ENCODE data around the gene PSMC5. TPM values are rescaled to one million over a fixed set of nuclear protein-coding genes. Genes with fewer than 3 reads are reported as not detected.

The PSMC5 gene
- total and polyA plus RNA-seq, 2 experiments from 2014 or later = 93.1 to 199 TPM

DNA sequence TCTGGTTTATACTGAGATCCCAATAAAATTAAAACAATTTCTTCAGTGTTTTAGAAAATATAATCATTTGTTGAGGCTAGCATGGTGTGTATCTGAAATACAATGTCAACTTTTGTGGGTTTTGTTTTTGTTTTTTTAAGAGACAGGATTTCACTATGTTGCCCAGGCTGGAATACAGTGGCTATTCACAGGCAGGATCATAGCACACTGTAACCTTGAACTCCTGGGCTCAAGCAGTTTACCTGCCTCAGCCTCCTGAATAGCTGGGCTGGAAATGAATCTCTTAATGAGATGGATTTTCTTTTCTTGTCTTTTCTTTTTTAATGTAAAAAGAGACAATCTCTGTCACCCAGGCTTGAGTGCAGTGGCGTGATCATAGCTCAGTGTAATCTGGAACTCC, 41.1 kb upstream of the PSMC5 start (continued):
- TF ChIP-seq, protein P1, sequence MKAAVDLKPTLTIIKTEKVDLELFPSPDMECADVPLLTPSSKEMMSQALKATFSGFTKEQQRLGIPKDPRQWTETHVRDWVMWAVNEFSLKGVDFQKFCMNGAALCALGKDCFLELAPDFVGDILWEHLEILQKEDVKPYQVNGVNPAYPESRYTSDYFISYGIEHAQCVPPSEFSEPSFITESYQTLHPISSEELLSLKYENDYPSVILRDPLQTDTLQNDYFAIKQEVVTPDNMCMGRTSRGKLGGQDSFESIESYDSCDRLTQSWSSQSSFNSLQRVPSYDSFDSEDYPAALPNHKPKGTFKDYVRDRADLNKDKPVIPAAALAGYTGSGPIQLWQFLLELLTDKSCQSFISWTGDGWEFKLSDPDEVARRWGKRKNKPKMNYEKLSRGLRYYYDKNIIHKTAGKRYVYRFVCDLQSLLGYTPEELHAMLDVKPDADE (IDR thresholded peaks at IDR 0.05) = no peak

DNA sequence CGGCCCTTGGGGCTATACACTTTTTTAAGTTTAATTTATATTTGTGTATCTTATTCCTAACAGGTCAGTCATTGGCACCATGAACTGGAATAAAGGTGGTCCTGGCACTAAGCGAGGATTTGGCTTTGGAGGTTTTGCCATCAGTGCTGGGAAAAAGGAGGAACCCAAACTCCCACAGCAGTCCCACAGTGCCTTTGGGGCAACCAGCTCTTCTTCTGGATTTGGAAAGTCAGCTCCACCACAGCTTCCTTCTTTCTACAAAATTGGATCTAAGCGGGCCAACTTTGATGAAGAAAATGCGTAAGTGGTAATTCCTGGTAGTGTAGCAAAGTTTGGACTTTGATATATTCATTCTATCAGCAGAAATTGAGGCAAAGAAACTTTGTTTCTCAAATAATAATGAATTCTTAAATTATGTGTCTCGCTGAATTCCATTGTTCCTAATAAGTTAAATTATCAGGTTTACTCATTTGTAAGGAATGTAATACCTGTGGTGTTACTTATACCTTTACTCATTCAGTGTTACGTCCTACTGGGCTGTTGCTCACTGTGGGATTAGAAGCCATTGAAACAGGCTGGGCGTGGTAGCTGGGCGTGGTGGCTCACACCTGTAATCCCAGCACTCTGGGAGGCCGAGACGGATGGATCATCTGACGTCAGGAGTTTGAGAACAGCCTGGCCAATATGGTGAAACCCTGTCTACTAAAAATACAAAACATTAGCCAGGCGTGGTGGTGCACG, 40.1 kb upstream of the PSMC5 start:
- Mint-ChIP-seq H3K27me3 (ENCODE audit: insufficient read depth, low read depth, poor library complexity) (no peaks in the 10 kb centered on the region), H3K4me1 (no peaks in the 10 kb centered on the region), H3K9me3 (no peaks in the 10 kb centered on the region; the same call in 2 of the 3 replicates), H3K4me3 (no peak overlapping the region), H3K27ac (no peak overlapping the region), H3K36me3 (ENCODE audit: low read depth) (peaks cover 51% of the 10 kb centered on the region)
- TF ChIP-seq CREB1 (CRISPR knock-in tag; IDR thresholded peaks at IDR 0.05; ENCODE audit: low read depth) (no peak), NANOG (IDR thresholded peaks at IDR 0.05; ENCODE audit: borderline replicate concordance) (no peak), STAT1 (IDR thresholded peaks at IDR 0.05; ENCODE audit: unreplicated experiment) (no peak), POLR2AphosphoS5 (IDR thresholded peaks at IDR 0.05; ENCODE audit: low read depth) (no peak), JUNB (IDR thresholded peaks at IDR 0.05; ENCODE audit: unreplicated experiment) (no peak), ZNF114 (CRISPR knock-in tag; IDR thresholded peaks at IDR 0.05) (no peak), EZH2phosphoT487 (IDR thresholded peaks at IDR 0.05; ENCODE audit: unreplicated experiment) (no peak), ZNF331 (CRISPR knock-in tag; IDR thresholded peaks at IDR 0.05; ENCODE audit: low read depth) (no peak)
- TF ChIP-seq, protein P2, sequence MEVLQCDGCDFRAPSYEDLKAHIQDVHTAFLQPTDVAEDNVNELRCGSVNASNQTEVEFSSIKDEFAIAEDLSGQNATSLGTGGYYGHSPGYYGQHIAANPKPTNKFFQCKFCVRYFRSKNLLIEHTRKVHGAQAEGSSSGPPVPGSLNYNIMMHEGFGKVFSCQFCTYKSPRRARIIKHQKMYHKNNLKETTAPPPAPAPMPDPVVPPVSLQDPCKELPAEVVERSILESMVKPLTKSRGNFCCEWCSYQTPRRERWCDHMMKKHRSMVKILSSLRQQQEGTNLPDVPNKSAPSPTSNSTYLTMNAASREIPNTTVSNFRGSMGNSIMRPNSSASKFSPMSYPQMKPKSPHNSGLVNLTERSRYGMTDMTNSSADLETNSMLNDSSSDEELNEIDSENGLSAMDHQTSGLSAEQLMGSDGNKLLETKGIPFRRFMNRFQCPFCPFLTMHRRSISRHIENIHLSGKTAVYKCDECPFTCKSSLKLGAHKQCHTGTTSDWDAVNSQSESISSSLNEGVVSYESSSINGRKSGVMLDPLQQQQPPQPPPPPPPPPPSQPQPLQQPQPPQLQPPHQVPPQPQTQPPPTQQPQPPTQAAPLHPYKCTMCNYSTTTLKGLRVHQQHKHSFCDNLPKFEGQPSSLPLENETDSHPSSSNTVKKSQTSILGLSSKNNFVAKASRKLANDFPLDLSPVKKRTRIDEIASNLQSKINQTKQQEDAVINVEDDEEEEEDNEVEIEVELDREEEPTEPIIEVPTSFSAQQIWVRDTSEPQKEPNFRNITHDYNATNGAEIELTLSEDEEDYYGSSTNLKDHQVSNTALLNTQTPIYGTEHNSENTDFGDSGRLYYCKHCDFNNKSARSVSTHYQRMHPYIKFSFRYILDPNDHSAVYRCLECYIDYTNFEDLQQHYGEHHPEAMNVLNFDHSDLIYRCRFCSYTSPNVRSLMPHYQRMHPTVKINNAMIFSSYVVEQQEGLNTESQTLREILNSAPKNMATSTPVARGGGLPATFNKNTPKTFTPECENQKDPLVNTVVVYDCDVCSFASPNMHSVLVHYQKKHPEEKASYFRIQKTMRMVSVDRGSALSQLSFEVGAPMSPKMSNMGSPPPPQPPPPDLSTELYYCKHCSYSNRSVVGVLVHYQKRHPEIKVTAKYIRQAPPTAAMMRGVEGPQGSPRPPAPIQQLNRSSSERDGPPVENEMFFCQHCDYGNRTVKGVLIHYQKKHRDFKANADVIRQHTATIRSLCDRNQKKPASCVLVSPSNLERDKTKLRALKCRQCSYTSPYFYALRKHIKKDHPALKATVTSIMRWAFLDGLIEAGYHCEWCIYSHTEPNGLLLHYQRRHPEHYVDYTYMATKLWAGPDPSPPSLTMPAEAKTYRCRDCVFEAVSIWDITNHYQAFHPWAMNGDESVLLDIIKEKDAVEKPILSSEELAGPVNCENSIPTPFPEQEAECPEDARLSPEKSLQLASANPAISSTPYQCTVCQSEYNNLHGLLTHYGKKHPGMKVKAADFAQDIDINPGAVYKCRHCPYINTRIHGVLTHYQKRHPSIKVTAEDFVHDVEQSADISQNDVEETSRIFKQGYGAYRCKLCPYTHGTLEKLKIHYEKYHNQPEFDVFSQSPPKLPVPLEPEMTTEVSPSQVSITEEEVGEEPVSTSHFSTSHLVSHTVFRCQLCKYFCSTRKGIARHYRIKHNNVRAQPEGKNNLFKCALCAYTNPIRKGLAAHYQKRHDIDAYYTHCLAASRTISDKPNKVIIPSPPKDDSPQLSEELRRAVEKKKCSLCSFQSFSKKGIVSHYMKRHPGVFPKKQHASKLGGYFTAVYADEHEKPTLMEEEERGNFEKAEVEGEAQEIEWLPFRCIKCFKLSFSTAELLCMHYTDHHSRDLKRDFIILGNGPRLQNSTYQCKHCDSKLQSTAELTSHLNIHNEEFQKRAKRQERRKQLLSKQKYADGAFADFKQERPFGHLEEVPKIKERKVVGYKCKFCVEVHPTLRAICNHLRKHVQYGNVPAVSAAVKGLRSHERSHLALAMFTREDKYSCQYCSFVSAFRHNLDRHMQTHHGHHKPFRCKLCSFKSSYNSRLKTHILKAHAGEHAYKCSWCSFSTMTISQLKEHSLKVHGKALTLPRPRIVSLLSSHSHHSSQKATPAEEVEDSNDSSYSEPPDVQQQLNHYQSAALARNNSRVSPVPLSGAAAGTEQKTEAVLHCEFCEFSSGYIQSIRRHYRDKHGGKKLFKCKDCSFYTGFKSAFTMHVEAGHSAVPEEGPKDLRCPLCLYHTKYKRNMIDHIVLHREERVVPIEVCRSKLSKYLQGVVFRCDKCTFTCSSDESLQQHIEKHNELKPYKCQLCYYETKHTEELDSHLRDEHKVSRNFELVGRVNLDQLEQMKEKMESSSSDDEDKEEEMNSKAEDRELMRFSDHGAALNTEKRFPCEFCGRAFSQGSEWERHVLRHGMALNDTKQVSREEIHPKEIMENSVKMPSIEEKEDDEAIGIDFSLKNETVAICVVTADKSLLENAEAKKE (CRISPR knock-in tag; IDR thresholded peaks at IDR 0.05) = no peak
- TF ChIP-seq, protein P1 (IDR thresholded peaks at IDR 0.05) = no peak
- TF ChIP-seq, protein P3, sequence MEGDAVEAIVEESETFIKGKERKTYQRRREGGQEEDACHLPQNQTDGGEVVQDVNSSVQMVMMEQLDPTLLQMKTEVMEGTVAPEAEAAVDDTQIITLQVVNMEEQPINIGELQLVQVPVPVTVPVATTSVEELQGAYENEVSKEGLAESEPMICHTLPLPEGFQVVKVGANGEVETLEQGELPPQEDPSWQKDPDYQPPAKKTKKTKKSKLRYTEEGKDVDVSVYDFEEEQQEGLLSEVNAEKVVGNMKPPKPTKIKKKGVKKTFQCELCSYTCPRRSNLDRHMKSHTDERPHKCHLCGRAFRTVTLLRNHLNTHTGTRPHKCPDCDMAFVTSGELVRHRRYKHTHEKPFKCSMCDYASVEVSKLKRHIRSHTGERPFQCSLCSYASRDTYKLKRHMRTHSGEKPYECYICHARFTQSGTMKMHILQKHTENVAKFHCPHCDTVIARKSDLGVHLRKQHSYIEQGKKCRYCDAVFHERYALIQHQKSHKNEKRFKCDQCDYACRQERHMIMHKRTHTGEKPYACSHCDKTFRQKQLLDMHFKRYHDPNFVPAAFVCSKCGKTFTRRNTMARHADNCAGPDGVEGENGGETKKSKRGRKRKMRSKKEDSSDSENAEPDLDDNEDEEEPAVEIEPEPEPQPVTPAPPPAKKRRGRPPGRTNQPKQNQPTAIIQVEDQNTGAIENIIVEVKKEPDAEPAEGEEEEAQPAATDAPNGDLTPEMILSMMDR (conservative IDR thresholded peaks at IDR 0.05; ENCODE audit: low read depth in 2 of 2) = no peak
- Histone ChIP-seq H3K27ac (ENCODE audit: low read depth) (no peak overlapping the region), H3F3A (replicated peaks; ENCODE audit: low read depth) (0 out of 2 replicates have a peak, but pooled peaks cover 6% of the 10 kb centered on the region), H2AFZ (no peak overlapping the region), H3K4me1 (ENCODE audit: insufficient read depth) (no peaks in the 10 kb centered on the region), H3K4me2 (no peak overlapping the region), H3K4me3 (no peak overlapping the region), H3K79me2 (replicated peaks; ENCODE audit: insufficient read depth) (peaks cover 99% of the 10 kb centered on the region), H4K20me1 (replicated peaks; ENCODE audit: insufficient read depth) (peaks cover 55% of the 10 kb centered on the region), H3K36me3 (ENCODE audit: insufficient read depth) (peaks cover 46% of the 10 kb centered on the region), H3K27me3 (ENCODE audit: insufficient read depth) (no peaks in the 10 kb centered on the region), H3K9me2 (ENCODE audit: insufficient read depth) (no peaks in the 10 kb centered on the region)
- ATAC-seq (no peak), DNase-seq (ENCODE audit: low spot score) (no peak)
